ENCODE measurements around the gene CBLC. TPM values are rescaled to one million over a fixed set of nuclear protein-coding genes. Genes with fewer than 3 reads are reported as not detected.

The CBLC gene
- total RNA-seq, 1 donor from 2014 or later, result not detected

GRCh38 chr19:44755219-44755618, 22.5 kb upstream of the CBLC start:
- CTCF ChIA-PET, result interaction anchor here (1.5 to 3.5 kb wide), 3 partner anchors 13 to 31 kb away, joined by 6 to 35 read pairs (median 29); no protein-coding TSS in a partner anchor
- Mint-ChIP-seq H3K4me1 (peaks cover 60% of the 10 kb centered on the region), H3K27ac (peak overlapping the region; percentile 88), H3K27me3 (no peaks in the 10 kb centered on the region), H3K9me3 (no peaks in the 10 kb centered on the region), H3K36me3 (ENCODE audit: low read depth) (peaks cover 81% of the 10 kb centered on the region), H3K4me3 (peak overlapping the region; percentile 95)
- no peak for DNase-seq
- TF ChIP-seq CTCF (IDR thresholded peaks at IDR 0.05), result no peak
- POLR2A ChIA-PET, result interaction anchor here (3.5 to 10.5 kb wide), 2 partner anchors 11 to 27 kb away, joined by 23 to 283 read pairs; no protein-coding TSS in a partner anchor
- no peak for ATAC-seq (ENCODE audit: low read depth)
- intact Hi-C loops (cut with micrococcal nuclease), result loop anchor here (10.0 kb wide), 1 partner anchor 890 kb away; no protein-coding TSS in a partner anchor

- Mint-ChIP-seq H3K4me3 (no peak overlapping the region), H3K27me3 (no peaks in the 10 kb centered on the region), H3K27ac (no peak overlapping the region), H3K36me3 (ENCODE audit: low read depth) (peaks cover 80% of the 10 kb centered on the region), H3K4me1 (peaks cover 57% of the 10 kb centered on the region), H3K9me3 (no peaks in the 10 kb centered on the region)
- ChIA-PET POLR2A (interaction anchor here (0.7 to 10.5 kb wide), 4 partner anchors 10 to 635 kb away, joined by 3 to 283 read pairs (median 14); no protein-coding TSS in a partner anchor), CTCF (interaction anchor here (3.5 kb wide), 1 partner anchor 32 kb away, joined by 29 read pairs; no protein-coding TSS in a partner anchor)
- ATAC-seq (ENCODE audit: low read depth) (no peak), DNase-seq (no peak)
- intact Hi-C loops (cut with micrococcal nuclease), result loop anchor here (10.0 kb wide), 1 partner anchor 889 kb away; no protein-coding TSS in a partner anchor
- no peak for TF ChIP-seq CTCF (IDR thresholded peaks at IDR 0.05)
These were observed 21.6 kb upstream of the CBLC start for GRCh38 chr19:44756089-44756562.

- Mint-ChIP-seq H3K27ac (no peak overlapping the region), H3K4me3 (no peak overlapping the region), H3K4me1 (peaks cover 49% of the 10 kb centered on the region), H3K27me3 (no peaks in the 10 kb centered on the region), H3K9me3 (no peaks in the 10 kb centered on the region), H3K36me3 (ENCODE audit: low read depth) (peaks cover 69% of the 10 kb centered on the region)
- ChIA-PET CTCF (interaction anchor here (0.6 kb wide), 1 partner anchor 13 kb away, joined by 3 read pairs; no protein-coding TSS in a partner anchor), POLR2A (interaction anchor here (0.6 to 10.5 kb wide), 2 partner anchors 9 to 35 kb away, joined by 11 to 283 read pairs; no protein-coding TSS in a partner anchor)
- no peak for TF ChIP-seq CTCF (IDR thresholded peaks at IDR 0.05)
- no peak for DNase-seq
- intact Hi-C loops (cut with micrococcal nuclease), result loop anchor here (10.0 kb wide), 1 partner anchor 888 kb away; no protein-coding TSS in a partner anchor
- ATAC-seq (ENCODE audit: low read depth), result no peak
These were observed 20.5 kb upstream of the CBLC start for GRCh38 chr19:44757057-44757734.

GRCh38 chr19:44757735-44758505, 19.8 kb upstream of the CBLC start:
- peaks cover 62% of the 10 kb centered on the region for H3K36me3 Mint-ChIP-seq (ENCODE audit: low read depth)
- DNase-seq (no peak), ATAC-seq (ENCODE audit: low read depth) (no peak)
- ChIA-PET POLR2A (interaction anchor here (10.5 kb wide), 1 partner anchor 9 kb away, joined by 283 read pairs; no protein-coding TSS in a partner anchor), CTCF (no interaction called here)
- TF ChIP-seq CTCF (IDR thresholded peaks at IDR 0.05), result no peak
- H3K9me3 Mint-ChIP-seq, result no peaks in the 10 kb centered on the region
- peaks cover 46% of the 10 kb centered on the region for H3K4me1 Mint-ChIP-seq
- no peak overlapping the region for H3K27ac Mint-ChIP-seq
- H3K4me3 Mint-ChIP-seq, result no peak overlapping the region
- H3K27me3 Mint-ChIP-seq, result no peaks in the 10 kb centered on the region
- intact Hi-C loops (cut with micrococcal nuclease), result loop anchor here (10.0 kb wide), 1 partner anchor 887 kb away; no protein-coding TSS in a partner anchor

All from activated B cell treated with CpG ODN at 0.5 μM for 24 hours (primary cell).